GM21390 (cell line): ENCODE results near the gene NCKAP5.

Experiments used
- ATAC-seq: cut with Tn5 transposase; IDR thresholded peaks from one replicate; pipeline ENCODE4 v1.9.1; 2021; ENCODE audit not compliant: unreplicated experiment

NCKAP5 gene

DNA sequence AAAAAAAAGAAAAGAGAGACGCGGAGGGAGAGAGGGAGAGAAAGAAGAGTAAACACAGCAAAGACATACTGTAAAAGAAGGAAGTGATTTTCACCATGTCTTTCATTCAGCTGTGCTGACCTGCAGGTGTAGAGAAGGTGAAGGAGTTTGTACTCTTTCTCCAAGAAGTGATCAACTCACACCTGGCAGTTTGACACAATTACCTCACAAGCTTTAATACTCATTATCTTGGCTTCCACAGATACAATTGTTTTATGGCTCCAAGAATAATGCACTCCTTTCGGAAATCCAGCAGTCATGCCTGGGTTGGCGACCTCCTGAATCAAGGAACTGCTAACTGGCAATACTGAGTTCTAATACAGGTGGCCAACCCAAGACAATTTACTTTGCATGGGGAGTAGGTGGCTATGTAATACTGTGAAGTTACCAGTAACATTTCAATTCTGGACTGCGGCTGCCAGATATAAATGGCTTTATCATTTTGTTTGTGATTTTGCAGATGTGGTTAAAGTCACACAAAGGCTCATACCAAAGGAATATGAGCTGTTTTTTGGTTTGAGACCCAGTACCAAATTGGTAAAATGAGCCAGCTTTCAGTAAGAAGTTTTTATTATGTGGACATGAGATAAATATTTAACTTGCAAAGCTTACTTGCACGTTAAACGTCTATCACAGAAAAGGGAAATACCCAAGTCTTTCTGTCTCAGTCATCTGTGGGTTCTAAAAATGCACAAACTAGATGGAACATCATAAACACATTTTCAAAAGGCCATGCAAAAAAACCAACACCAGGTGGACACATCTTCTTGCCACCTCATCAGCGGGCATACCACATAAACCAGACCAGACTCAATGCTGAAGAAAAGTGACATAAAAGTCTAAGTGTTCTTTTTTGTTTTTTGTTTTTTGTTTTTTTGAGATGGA is 69.3 kb downstream of the NCKAP5 start:
- no peak for ATAC-seq

DNA sequence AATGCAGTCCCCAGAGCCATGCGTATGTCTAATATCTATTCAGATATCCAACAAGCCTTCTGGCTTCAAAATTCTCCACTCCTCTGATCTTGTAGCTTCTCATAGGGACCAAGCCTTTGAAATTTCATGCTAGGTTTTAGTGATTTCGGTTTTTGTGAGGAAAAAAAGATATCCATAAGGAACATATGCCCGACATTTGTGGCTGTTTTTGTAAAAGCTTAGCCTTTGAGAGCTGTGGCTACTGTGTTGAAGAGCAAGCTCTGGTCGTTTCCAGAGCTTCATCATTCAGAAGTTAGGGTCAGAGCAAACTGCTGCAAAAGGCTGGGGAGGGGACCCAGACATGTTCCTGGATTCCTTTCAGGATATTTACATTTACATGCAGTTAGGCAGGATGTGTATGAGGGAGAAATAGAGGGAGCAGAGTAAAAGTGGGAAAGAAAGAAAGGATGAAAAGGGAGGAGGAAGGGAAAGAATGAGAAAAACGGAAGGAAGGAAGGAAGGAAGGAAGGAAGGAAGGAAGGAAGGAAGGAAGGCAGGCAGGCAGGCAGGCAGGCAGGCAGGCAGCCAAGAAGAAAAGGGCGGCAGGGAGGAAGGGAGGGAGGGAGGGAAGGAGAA is 70.2 kb downstream of the NCKAP5 start:
- ATAC-seq: no peak

DNA sequence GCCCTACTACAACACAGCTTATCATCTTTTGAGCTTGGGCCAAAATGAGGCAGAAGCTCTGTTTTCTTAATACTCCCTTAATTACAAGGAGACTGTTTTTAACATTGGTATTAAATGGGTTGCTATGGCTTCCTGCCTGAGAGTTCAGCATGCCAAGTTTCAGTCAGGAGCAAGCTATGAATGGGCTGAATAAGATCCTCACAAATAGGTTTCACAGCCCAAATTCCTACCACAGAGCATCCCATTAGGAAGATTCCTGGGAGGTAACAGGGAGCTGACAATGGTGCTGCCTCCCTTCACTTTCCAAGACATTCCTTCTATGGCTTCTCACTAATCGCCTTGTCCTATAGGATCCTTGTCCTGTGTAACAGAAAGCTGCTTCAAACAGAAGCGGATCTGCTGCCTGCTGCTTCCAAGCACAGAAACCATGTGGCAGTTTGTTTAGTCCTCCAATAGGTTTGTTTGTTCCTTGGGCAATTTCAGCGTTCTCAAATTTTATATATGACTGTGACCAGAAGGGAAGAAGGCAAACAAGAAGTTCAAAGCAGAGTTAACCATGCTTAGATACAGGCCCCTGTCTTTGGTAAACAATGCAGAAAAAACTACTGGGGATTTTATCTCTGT is 70.9 kb downstream of the NCKAP5 start:
- ATAC-seq: no peak

DNA sequence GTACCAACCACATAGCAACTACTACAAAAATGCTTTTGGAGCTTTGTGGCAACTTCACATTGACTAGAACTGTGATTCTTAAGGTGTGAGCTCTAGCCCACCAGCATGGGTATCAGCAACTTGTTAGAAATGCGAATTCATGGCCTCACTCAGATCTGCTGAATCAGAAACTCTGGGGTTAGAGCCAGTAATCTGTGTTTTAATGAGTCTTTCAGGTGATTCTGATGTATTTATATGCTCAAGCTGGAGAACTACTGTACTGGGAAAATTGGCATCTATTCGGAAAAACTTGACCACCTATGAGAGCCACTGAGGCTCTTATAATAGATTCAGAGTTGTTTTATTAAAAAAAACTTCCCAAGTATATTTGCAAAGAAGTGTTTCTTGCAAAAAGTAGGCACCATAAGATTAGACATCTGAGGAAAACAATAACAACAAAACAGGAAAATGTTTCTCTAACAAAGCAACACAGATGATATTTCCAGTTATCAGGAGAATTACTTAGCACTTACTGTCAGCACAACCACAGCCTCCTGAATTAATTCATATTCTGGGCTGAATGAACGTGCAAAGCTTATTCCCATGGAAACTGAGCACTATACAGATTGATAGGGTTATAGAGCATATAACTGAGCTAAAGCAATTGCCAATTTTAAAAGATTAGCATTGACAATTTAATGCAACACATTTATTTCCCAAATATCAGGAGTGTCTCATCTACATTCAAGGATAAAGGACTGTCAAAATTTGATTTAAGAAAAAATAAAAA is 71.6 kb downstream of the NCKAP5 start:
- no peak for ATAC-seq

DNA sequence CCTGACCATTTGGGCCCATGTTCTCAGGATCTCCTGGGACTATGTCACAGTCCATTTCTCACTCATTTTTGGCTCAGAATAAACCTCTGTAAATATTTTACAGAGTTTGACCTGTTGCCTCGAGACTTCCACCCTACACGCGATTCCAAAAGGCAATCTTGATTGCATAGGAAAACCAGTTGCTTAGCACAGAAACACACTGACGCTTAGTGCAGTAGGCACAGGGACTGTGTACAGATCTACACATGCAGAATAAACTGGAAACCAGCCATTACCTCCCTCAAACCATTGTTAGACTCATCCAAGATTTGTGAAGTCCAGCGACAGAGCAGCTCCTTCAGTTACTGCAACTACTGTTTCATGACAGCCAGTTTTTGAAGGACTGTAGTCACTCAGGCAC is 73.0 kb downstream of the NCKAP5 start:
- no peak for ATAC-seq

DNA sequence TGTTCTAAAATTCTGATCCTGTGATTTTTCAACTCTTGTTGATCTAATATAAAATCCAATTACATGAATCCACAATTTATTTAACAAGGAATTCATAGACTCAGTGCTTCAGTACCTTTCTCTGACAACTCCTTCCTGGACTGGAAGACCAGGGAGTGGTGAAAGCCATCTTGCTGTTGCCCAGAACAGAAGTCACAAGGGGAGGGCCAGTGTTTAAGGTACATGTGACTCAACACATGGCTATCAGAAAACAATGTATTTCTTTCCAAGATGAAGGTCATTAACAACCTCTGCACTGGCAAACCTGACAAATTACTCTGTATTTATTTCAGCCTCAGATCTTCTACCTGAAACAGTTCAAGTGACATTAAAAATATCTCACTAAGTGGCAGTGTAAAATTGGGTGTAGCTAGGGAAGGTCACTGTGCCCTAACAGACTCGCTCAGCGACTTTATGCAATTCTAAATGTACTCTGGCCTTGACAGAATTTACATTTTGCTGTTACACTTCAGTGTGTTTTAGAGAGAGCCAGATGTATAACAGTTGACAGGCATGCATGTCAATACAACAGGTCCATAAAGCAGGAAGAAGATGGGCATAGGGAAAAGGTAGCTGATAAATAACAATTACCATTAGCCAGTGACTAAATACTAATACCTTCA is 75.4 kb downstream of the NCKAP5 start:
- ATAC-seq: no peak

DNA sequence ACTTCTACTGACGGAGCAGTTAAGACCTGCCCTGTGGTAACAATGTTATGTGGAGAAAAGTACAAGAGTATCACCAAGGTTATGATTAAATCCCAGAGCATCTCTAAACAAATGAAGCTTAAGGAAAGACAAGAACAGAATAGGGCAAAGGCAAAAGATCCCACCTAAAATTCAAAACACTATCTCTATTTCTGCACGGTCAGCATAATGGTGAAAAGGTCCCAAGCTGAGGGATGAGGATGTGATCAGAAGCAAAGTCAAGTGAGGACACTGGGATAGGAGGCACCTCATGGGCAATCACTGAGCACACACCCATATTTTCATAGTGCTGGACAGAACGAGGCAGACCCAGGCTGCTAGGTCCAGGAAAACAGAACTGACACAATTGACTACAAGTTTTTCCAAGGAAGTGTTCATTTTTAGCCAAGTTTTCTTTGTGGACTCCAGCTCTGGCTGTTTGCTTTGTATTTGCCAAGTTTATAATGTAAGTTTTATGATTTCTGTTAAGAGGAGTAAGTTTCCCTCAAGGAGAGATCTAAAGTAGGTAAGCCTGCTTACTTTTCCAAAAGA is 77.8 kb downstream of the NCKAP5 start:
- ATAC-seq: no peak

DNA sequence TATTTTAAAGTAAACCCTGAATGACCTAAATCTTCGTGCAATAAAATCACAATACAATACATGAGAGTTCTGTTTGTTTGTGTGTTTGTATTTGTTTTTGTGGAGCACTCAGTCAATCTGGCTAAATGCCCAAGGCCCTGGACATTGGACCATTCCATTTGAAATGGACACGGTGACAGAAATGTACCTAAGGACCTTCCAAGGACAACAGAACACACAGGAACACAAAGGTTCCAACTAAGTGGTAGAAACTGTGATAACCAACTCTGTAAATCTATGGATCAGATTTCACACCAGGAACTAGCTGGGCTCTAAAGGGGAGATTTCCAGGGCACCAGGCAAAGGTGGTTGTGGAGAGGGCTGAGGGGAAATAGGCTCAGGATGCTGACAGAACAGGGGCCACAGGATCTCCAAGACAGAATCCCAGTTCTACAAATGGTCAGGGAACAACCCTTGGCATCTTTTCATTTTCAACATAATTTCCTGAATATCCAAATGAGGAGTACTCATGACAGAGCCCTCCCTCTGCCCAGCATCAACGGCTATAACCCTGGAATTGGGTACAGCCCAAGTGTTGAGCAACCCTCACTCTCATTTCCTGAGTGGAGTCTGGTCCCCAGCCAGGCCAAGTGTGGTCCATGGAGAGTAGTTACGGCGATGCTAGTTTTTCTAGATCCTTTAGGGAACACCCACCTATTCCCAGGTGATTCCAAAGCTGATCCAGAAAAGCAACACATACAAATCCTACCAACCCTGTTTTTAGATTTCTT is 78.4 kb downstream of the NCKAP5 start:
- ATAC-seq: no peak

DNA sequence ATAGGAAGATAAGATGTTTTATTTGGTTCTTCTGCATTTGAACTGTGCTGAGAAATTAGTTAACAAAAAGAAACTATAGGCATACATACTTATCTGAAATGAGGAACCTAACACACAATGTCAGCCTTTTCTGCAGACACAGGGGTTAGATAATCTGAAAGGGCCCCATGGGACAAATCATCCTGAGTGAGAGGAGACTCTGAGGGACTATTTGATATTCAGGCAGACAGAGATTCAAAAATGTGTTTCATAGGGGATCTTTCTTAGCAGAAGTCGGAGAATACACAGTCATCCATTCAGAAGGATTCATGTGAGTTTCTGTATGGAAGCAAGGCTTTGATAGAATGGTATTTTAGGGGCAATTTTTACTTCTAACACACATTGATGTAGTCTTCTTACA is 79.1 kb downstream of the NCKAP5 start:
- no peak for ATAC-seq

DNA sequence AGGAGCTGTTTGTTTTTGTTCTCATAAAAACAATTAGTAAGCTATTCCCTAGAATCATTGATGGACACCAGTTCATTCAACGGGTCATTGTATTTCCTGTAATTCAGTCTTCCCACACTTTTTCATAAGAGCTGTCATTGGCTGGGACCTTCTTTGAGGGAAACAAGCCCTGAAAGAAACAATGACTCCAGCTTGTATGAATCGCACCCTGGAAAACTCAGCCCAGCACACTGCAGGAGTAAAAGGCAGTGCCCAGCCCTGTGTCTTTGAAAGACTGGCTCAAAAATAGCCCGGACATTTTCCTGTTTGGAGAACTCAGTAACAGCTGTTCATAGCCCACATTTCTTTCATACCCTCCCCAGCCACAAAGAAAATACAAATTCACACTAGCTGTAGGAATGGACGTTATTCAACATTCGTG is 81.5 kb downstream of the NCKAP5 start:
- no peak for ATAC-seq

DNA sequence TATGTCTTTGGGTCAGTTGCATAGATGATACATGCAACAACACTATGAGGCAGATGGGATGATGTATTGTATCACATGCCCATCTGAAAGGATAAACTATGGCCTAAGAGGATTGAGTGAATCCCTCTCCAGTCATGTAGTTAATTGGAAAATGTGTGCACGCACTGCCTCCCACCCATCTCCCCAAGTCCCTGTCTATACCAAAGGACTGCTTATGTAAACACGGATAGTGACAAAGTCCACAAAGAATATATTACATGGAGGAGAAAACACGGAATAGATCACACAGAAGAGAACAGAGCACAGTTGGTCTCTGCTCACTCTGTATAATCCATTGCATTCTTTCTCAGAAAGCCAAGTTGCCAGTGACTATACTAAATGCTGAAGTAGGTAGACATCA is 82.4 kb downstream of the NCKAP5 start:
- no peak for ATAC-seq

DNA sequence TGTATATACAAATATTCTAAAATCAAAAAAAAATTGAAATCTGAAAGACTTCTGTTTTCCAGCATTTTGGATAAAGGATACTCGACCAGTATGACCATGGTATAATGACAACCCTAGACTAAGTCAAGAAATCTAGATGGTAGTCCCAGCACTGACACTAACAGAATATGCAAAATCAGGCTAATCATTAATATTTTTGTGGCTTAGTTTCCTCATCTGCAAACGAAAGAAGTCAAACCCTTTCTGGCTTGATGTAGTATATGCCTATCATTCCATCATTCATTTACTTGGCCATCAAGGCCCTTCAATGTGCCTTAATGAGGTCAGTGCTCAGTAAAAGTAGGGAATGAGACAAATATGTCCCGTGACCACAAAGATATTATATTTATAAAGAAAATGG is 83.5 kb downstream of the NCKAP5 start:
- ATAC-seq: no peak

DNA sequence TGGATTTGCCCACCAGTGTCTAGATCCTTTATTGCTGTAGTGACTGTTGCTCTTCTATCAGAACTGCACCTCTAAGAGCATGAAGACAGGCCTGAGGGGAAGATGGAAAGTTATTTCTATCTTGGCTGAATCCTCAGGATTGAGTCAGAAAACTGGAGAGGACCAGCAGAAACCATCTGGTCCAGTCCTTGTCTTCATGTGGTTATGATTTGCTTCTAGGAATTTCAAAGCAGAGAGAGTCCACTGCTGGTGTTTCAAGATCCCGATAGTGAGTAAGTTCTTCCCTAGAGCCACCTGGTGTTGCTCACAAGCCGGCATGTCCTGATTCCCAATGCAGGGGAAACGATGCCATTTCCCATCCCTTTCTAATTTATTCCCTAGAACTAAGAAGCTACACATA is 84.2 kb downstream of the NCKAP5 start:
- ATAC-seq: no peak

DNA sequence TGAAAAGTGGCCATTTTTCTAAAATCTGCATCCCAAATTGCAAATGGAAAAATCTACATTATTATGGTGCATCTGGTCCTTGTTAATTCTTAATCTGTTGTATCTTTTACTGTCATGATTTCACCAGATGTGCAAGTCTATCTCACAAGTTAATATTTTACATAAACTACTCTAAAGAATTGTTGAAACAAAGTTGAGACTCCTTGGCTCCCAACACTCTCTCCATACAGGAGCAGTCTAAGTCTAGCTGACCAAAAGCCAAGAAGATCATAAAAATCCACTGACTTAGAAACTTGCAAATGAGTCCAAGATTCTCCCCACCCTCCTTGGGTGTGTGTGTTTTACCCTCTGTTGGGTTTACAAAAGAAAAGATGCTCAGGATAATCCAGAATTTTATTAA is 85.1 kb downstream of the NCKAP5 start:
- ATAC-seq: no peak

DNA sequence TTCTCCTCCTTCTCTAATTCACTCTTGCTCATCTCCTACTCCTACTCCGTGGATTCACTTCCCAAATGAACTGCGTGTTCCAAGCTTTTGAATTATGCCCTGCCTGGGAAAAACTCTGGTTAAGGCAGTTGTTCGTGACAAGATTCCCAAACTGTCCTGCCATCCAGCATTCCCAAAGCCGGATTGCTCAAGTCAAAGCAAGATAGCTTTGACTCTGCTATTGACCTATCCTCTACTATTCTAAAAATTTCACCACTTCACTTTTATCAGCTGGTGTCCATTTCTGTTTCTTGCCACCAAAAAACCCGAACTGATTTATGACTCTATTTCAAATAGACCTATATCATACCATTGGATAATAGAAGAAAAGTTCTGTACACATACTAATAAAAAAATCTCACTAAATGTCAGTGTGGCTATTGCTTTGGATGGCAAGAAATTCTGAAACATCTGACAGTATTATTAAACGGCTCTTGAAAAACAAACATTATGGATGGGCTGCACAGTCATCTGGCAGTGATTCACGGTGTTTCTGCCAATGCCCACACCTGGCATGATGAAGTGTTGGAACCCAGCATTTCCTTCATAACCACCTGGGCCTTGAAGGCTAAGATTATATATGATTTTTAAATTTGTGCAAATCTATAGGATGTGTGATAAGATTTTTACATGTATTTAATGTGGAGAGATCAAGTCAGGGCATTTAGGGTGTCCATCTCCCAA is 87.4 kb downstream of the NCKAP5 start:
- no peak for ATAC-seq

DNA sequence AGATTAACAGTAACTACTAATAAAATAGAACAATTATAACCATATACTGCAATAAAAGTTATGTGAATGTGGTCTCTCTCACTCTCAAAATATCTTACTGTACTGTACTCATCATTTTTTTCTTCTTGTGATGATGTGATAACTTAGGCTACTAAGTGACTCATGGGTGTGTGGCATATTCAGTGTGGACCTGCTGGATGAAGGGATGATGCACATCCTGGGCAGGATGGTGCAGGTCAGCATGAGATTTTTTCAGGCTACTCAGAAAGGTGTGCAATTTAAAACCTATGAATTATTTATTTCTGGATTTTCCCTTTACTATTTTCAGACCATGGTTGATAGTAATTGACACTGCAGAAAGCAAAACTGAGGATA is 90.7 kb downstream of the NCKAP5 start:
- ATAC-seq: no peak

DNA sequence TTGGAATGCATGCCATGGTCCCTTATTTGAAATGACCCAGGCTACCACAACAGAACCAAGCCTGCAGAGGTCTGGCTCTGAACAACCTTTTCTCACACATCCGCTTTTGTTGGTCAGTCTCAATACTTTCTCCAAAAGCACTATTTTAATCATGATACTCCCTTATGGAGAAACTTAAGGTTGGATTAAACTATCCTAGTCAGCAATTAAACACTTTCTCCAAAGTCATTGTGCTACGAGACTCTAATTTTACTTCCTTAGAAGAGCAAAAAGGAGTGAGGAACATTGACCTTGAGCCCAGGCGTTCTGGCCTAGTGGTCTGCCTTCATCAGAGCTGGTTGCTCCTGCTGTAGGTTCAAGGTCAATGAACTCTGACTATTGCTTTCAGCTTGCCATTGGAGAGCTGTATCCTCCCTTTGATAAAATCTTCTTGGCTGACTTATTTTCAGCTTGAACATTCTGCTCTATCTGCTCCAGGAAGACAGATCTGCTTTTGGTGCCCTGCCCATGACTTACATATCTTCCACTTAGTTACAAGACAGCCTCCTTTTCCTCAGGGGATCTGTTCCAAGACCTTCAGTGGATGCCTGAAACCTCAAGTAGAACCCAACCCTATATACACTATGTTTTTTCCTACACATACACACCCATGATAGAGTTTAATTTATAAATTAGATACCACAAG is 91.2 kb downstream of the NCKAP5 start:
- ATAC-seq: no peak

DNA sequence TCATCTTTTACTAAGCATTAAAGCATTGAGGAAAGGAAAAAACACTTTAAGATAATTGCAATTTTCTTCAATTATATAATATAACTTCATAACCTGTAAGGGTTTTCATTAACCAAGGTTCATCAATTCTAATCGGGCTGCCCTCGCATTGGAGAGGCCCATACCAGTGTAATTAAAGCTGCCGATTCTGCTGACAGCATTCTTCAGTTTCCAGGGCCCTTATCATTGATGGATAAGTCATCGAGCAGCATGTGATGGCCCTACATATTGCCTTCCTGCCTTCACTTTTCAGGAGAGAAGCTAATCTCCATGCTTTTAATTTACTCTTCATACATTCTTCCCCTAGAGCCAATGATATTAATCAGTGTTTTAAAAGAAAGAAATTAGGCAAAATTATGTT is 92.0 kb downstream of the NCKAP5 start:
- ATAC-seq: no peak

DNA sequence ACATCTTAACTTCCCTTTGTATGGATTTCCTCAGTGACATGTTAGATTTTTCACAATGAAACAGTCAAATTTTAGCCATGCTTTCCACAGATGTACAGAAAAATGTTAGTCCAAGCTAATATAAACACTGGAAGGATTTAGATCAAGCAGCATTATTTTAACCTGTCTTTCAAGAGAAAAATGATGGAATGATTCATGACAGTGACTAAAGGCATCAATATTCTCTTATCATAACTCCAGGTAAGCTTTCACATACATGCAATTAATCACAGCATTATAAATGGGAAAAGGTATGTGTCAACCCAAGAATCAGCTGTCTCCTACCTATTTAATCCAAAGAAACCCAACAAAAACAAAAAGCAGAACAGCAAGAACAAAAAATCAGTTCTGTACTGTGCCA is 92.7 kb downstream of the NCKAP5 start:
- ATAC-seq: no peak
